Measurements from ENCODE around the gene KRTAP9-2. TPM values are rescaled to one million over a fixed set of nuclear protein-coding genes. Genes with fewer than 3 reads are reported as not detected.
"Not testable (repeated sequence)": the region's sequence is repeated elsewhere in the genome, so short reads cannot be mapped to it uniquely, and the experiment has no call there.

KRTAP9-2 gene
- total and polyA plus RNA-seq, 2 experiments from 2014 or later: not detected

GRCh38 chr17:41231731-41232130, 5.3 kb downstream of the KRTAP9-2 start:
- 84 to 87% methylated on average over 6 of the region's 6 CpGs for WGBS, 2 experiments (ENCODE audit: low coverage in 1 of 2, low lambda C conversion rate in 2 of 2, missing lambda C conversion rate in 2 of 2)

GRCh38 chr17:41232399-41233105, 6.1 kb downstream of the KRTAP9-2 start, which contains the start of gene KRTAP9-3:
TSS of gene KRTAP9-3 (plus strand) at chr17:41232449. CDS start at chr17:41232502, 53 bp downstream.
- H3K4me2 ChIP-seq (ENCODE audit: unreplicated experiment); H3K9me3 ChIP-seq (ENCODE audit: low read depth); H2AFZ ChIP-seq; H3K27me3 ChIP-seq (replicated peaks; ENCODE audit: insufficient read depth); in situ Hi-C loops (cut with MboI); H4K20me1 ChIP-seq (ENCODE audit: insufficient read depth); H3F3A ChIP-seq (ENCODE audit: insufficient read depth); H3K36me3 ChIP-seq (ENCODE audit: low read depth); H3K9me2 ChIP-seq (ENCODE audit: insufficient read depth); H3K4me1 ChIP-seq (ENCODE audit: insufficient read depth); H3K79me2 ChIP-seq (ENCODE audit: insufficient read depth); H3K27ac ChIP-seq; H3K4me3 ChIP-seq; DNase-seq; H3K9ac ChIP-seq: not testable (repeated sequence)
- WGBS, 2 experiments (ENCODE audit: low coverage in 1 of 2, low lambda C conversion rate in 2 of 2, missing lambda C conversion rate in 2 of 2): 82 to 100% methylated on average over 1 of the region's 1 CpG

More at GRCh38 chr17:41231731-41232130, 5.3 kb downstream of the KRTAP9-2 start:
- no peaks in the 10 kb centered on the region for H3K9me2 ChIP-seq (ENCODE audit: insufficient read depth)
- no peaks in the 10 kb centered on the region for H3F3A ChIP-seq (ENCODE audit: insufficient read depth)
- no peak for TF ChIP-seq EZH2phosphoT487 (IDR thresholded peaks at IDR 0.05; ENCODE audit: insufficient read depth, low read depth)
- TF ChIP-seq EZH2 (IDR thresholded peaks at IDR 0.05; ENCODE audit: insufficient read depth, poor library complexity, severe bottlenecking): no peak
- DNase-seq: no peak
- H3K9me3 ChIP-seq (ENCODE audit: low read depth): no peaks in the 10 kb centered on the region
- H2AFZ ChIP-seq: no peak overlapping the region
- H3K9ac ChIP-seq: no peak overlapping the region
- H3K79me2 ChIP-seq (ENCODE audit: insufficient read depth): no peaks in the 10 kb centered on the region
- H3K4me2 ChIP-seq (ENCODE audit: unreplicated experiment): no peak overlapping the region
- no peaks in the 10 kb centered on the region for H3K27me3 ChIP-seq (replicated peaks; ENCODE audit: insufficient read depth)
- no peaks in the 10 kb centered on the region for H3K36me3 ChIP-seq (ENCODE audit: low read depth)
- H3K27ac ChIP-seq: no peak overlapping the region
- no peaks in the 10 kb centered on the region for H3K4me1 ChIP-seq (ENCODE audit: insufficient read depth)
- H3K4me3 ChIP-seq: no peak overlapping the region
- H4K20me1 ChIP-seq (ENCODE audit: insufficient read depth): no peaks in the 10 kb centered on the region
- in situ Hi-C loops (cut with MboI): no loop called here

- H3K9ac ChIP-seq; H3K4me3 ChIP-seq; H4K20me1 ChIP-seq (ENCODE audit: insufficient read depth); in situ Hi-C loops (cut with MboI); H3K9me2 ChIP-seq (ENCODE audit: insufficient read depth); H3K27me3 ChIP-seq (replicated peaks; ENCODE audit: insufficient read depth); H3K4me1 ChIP-seq (ENCODE audit: insufficient read depth); H2AFZ ChIP-seq; H3F3A ChIP-seq (ENCODE audit: insufficient read depth); DNase-seq; H3K27ac ChIP-seq; H3K79me2 ChIP-seq (ENCODE audit: insufficient read depth); H3K36me3 ChIP-seq (ENCODE audit: low read depth); H3K4me2 ChIP-seq (ENCODE audit: unreplicated experiment); H3K9me3 ChIP-seq (ENCODE audit: low read depth): not testable (repeated sequence)
- WGBS, 2 experiments (ENCODE audit: low coverage in 1 of 2, low lambda C conversion rate in 2 of 2, missing lambda C conversion rate in 2 of 2): 66 to 74% methylated on average over 4 of the region's 4 CpGs
Measured at GRCh38 chr17:41237116-41237515, 10.7 kb downstream of the KRTAP9-2 start.

- DNase-seq; H3K27me3 ChIP-seq (replicated peaks; ENCODE audit: insufficient read depth); H3K4me3 ChIP-seq; H3K9ac ChIP-seq; H3F3A ChIP-seq (ENCODE audit: insufficient read depth); H3K27ac ChIP-seq; H3K4me2 ChIP-seq (ENCODE audit: unreplicated experiment); H2AFZ ChIP-seq; H4K20me1 ChIP-seq (ENCODE audit: insufficient read depth); in situ Hi-C loops (cut with MboI); H3K4me1 ChIP-seq (ENCODE audit: insufficient read depth); H3K9me3 ChIP-seq (ENCODE audit: low read depth); H3K9me2 ChIP-seq (ENCODE audit: insufficient read depth); H3K79me2 ChIP-seq (ENCODE audit: insufficient read depth); H3K36me3 ChIP-seq (ENCODE audit: low read depth): not testable (repeated sequence)
- WGBS, 2 experiments (ENCODE audit: low coverage in 1 of 2, low lambda C conversion rate in 2 of 2, missing lambda C conversion rate in 2 of 2): 23 to 51% methylated on average over 2 to 3 of the region's 3 CpGs
Measured at GRCh38 chr17:41237949-41238437, 11.5 kb downstream of the KRTAP9-2 start, which contains the start of gene KRTAP9-8. TSS of gene KRTAP9-8 (plus strand) at chr17:41237999. CDS start at chr17:41238052, 53 bp downstream.

- H2AFZ ChIP-seq; H3K79me2 ChIP-seq (ENCODE audit: insufficient read depth): not testable (repeated sequence)
- WGBS, 2 experiments (ENCODE audit: low coverage in 1 of 2, low lambda C conversion rate in 2 of 2, missing lambda C conversion rate in 2 of 2): 41 to 50% methylated on average over 1 to 2 of the region's 2 CpGs
Measured at GRCh38 chr17:41246995-41247787, 20.7 kb downstream of the KRTAP9-2 start.

GRCh38 chr17:41249637-41250240, 23.3 kb downstream of the KRTAP9-2 start, which contains the start of gene KRTAP9-4:
TSS of gene KRTAP9-4 (plus strand) at chr17:41249687. CDS start at chr17:41249721, 34 bp downstream.
- H3K27ac ChIP-seq; H3K9me3 ChIP-seq (ENCODE audit: low read depth); H3K4me3 ChIP-seq; DNase-seq; H3F3A ChIP-seq (ENCODE audit: insufficient read depth); H3K27me3 ChIP-seq (replicated peaks; ENCODE audit: insufficient read depth); H3K4me2 ChIP-seq (ENCODE audit: unreplicated experiment); H3K9ac ChIP-seq; H3K9me2 ChIP-seq (ENCODE audit: insufficient read depth); H3K79me2 ChIP-seq (ENCODE audit: insufficient read depth); H3K4me1 ChIP-seq (ENCODE audit: insufficient read depth); H4K20me1 ChIP-seq (ENCODE audit: insufficient read depth); in situ Hi-C loops (cut with MboI); H2AFZ ChIP-seq; H3K36me3 ChIP-seq (ENCODE audit: low read depth): not testable (repeated sequence)
- 40 to 61% methylated on average over 1 to 2 of the region's 2 CpGs for WGBS, 2 experiments (ENCODE audit: low coverage in 1 of 2, low lambda C conversion rate in 2 of 2, missing lambda C conversion rate in 2 of 2)

More at GRCh38 chr17:41246995-41247787, 20.7 kb downstream of the KRTAP9-2 start:
- H4K20me1 ChIP-seq (ENCODE audit: insufficient read depth); H3K4me2 ChIP-seq (ENCODE audit: unreplicated experiment); H3K9me3 ChIP-seq (ENCODE audit: low read depth); H3K4me1 ChIP-seq (ENCODE audit: insufficient read depth); DNase-seq; H3K27me3 ChIP-seq (replicated peaks; ENCODE audit: insufficient read depth); H3F3A ChIP-seq (ENCODE audit: insufficient read depth); H3K36me3 ChIP-seq (ENCODE audit: low read depth); in situ Hi-C loops (cut with MboI); H3K4me3 ChIP-seq; H3K9ac ChIP-seq; H3K9me2 ChIP-seq (ENCODE audit: insufficient read depth); H3K27ac ChIP-seq: not testable (repeated sequence)

All from GM23248 (cell line).